B cell (primary cell): ENCODE results near the gene PCIF1. TPM values are rescaled to one million over a fixed set of nuclear protein-coding genes. Genes with fewer than 3 reads are reported as not detected.
"Not testable (repeated sequence)": the region's sequence is repeated elsewhere in the genome, so short reads cannot be mapped to it uniquely, and the experiment has no call there.

Experiments
- ATAC-seq: fragments of 200-7000 bp; cut with Tn5 transposase; one replicate; pipeline ENCODE4 v1.10.0; 2021; ENCODE audit warnings: low read depth, mild to moderate bottlenecking, moderate number of reproducible peaks, moderate library complexity
- CTCF ChIA-PET: fragments of 350-600 bp; sonication (Branson Sonifier 250); formaldehyde crosslinking; loops from one replicate; lab custom pipeline; 2021; ENCODE audit warnings: antibody characterized with exemption, inconsistent platforms; lab: Charles Lee
- POLR2A ChIA-PET: fragments of 350-600 bp; sonication (Branson Sonifier 250); formaldehyde crosslinking; loops from one replicate; lab custom pipeline; 2021; ENCODE audit warnings: antibody characterized with exemption; lab: Charles Lee
- DNase-seq: peaks from one replicate; pipeline ENCODE4 v3.0.0; 2013
- H2AFZ ChIP-seq: 2 replicates; pipeline ENCODE4 v1.6.1; 2012; ENCODE audit warnings: mild to moderate bottlenecking, low read depth, low read length; ENCODE audit not compliant: insufficient read depth, poor library complexity, severe bottlenecking
- H3K27ac ChIP-seq, 2 donors: 1 replicate in 1 of 2; 2 replicates in 1 of 2; pipeline ENCODE4 v1.5.1; 2012 to 2013; ENCODE audit warnings: low read length in 2 of 2, mild to moderate bottlenecking in 2 of 2, moderate library complexity in 1 of 2
- H3K27me3 ChIP-seq, 4 experiments: fragments of 200-600 bp in 1 of 4; sonication (generic) in 1 of 4; replicated peaks in 1 of 4; 1 replicate in 2 of 4; 2 replicates in 2 of 4; pipeline versions ENCODE4 v1.6.1 to v1.7.0; 2013 to 2016; ENCODE audit warnings: low read length in 3 of 4, mild to moderate bottlenecking in 2 of 4, mixed read lengths in 1 of 4, moderate library complexity in 1 of 4; ENCODE audit not compliant: insufficient read depth in 4 of 4, control insufficient read depth in 3 of 4; ENCODE audit errors: control extremely low read depth in 1 of 4
- H3K36me3 ChIP-seq, 2 experiments: replicated peaks in 1 of 2; 1 replicate in 1 of 2; 2 replicates in 1 of 2; pipeline versions ENCODE4 v1.6.1 to v1.7.1; 2013; ENCODE audit warnings: low read length in 1 of 2; ENCODE audit not compliant: insufficient read depth in 2 of 2, control insufficient read depth in 1 of 2; ENCODE audit errors: control extremely low read depth in 1 of 2, extremely low read depth in 1 of 2
- H3K4me1 ChIP-seq, 2 donors: fragments of 200-600 bp in 1 of 2; sonication (generic) in 1 of 2; 1 replicate in 1 of 2; 2 replicates in 1 of 2; pipeline versions ENCODE4 v1.5.1 to v1.6.1; 2013 to 2017; ENCODE audit warnings: low read length in 2 of 2; ENCODE audit not compliant: control insufficient read depth in 2 of 2, insufficient read depth in 2 of 2
- H3K4me2 ChIP-seq: replicated peaks from 2 replicates; pipeline ENCODE3; 2012; ENCODE audit warnings: mild to moderate bottlenecking, low read depth, low read length; ENCODE audit not compliant: poor library complexity, severe bottlenecking
- H3K4me3 ChIP-seq, 5 experiments: fragments of 200-600 bp in 1 of 5; sonication (generic) in 1 of 5; 1 replicate in 3 of 5; 2 replicates in 2 of 5; pipeline versions ENCODE4 v1.5.1 to v1.7.0; 2011 to 2016; ENCODE audit warnings: low read length in 4 of 5, mild to moderate bottlenecking in 4 of 5, low read depth in 2 of 5, control low read depth in 1 of 5, moderate library complexity in 1 of 5; ENCODE audit not compliant: insufficient read depth in 1 of 5; ENCODE audit errors: control extremely low read depth in 1 of 5, extremely low read depth in 1 of 5
- H3K79me2 ChIP-seq: fragments of 200-600 bp; sonication (generic); one replicate; pipeline ENCODE4 v1.6.0; 2016; ENCODE audit warnings: low read length; ENCODE audit not compliant: control insufficient read depth, insufficient read depth
- H3K9ac ChIP-seq: fragments of 200-600 bp; sonication (generic); 2 replicates; pipeline ENCODE4 v1.6.1; 2017; ENCODE audit warnings: mild to moderate bottlenecking, low read length, moderate library complexity
- H3K9me3 ChIP-seq, 3 donors: one replicate each; pipeline versions ENCODE4 v1.6.1 to v1.7.1; 2013; ENCODE audit warnings: low read length in 2 of 3; ENCODE audit not compliant: control insufficient read depth in 2 of 3, insufficient read depth in 1 of 3; ENCODE audit errors: control extremely low read depth in 1 of 3
- H4K20me1 ChIP-seq: 2 replicates; pipeline ENCODE4 v1.6.0; 2012; ENCODE audit warnings: mild to moderate bottlenecking, low read length; ENCODE audit not compliant: insufficient read depth, control insufficient read depth, poor library complexity, severe bottlenecking
- H3K27ac Mint-ChIP-seq: one replicate; pipeline ENCODE4 v1.8.0; 2021; ENCODE audit warnings: mixed read lengths
- H3K27me3 Mint-ChIP-seq: one replicate; pipeline ENCODE4 v1.8.0; 2021; ENCODE audit warnings: mixed read lengths
- H3K4me1 Mint-ChIP-seq: one replicate; pipeline ENCODE4 v1.8.0; 2021; ENCODE audit warnings: mixed read lengths
- H3K4me3 Mint-ChIP-seq: one replicate; pipeline ENCODE4 v1.8.0; 2021; ENCODE audit warnings: mixed read lengths
- H3K9me3 Mint-ChIP-seq: one replicate; pipeline ENCODE4 v1.8.0; 2022; ENCODE audit warnings: mixed read lengths; ENCODE audit not compliant: insufficient read depth
- CTCF ChIP-seq: fragments of 200-600 bp; IDR thresholded peaks from one replicate; pipeline ENCODE4 v1.8.0; 2022; ENCODE audit warnings: antibody characterized with exemption, mild to moderate bottlenecking
- EZH2 ChIP-seq: IDR thresholded peaks from 2 replicates; pipeline ENCODE4 v1.6.1; 2012; ENCODE audit warnings: borderline replicate concordance, low read depth, mild to moderate bottlenecking, moderate library complexity, low read length; ENCODE audit not compliant: insufficient read depth, poor library complexity, severe bottlenecking
- WGBS: methylation state at CpG from one replicate; pipeline ENCODE4 v1.1.5; 2013; ENCODE audit warnings: missing lambda C conversion rate; ENCODE audit not compliant: insufficient coverage; 5-methylcytosine and 5-hydroxymethylcytosine counted together
- intact Hi-C: fragments of 100-400 bp; cut with micrococcal nuclease; formaldehyde crosslinking; loops from one replicate; pipeline ENCODE4 v1.10.0; 2022
- polyA plus RNA-seq: library from polyadenylated mRNA; depleted of rRNA; stranded (reverse); fragments of >200 nt; gene quantifications from 2 replicates; pipeline ENCODE4 v1.2.3, GENCODE V29; 2012
- total RNA-seq, 2 donors: library from RNA; stranded (reverse); fragments of 120-200 nt in 1 of 2; gene quantifications; 1 replicate in 1 of 2; 2 replicates in 1 of 2; pipeline versions ENCODE4 v1.2.3 to v1.2.4, GENCODE V29; 2013 to 2022

Gene PCIF1
- total and polyA plus RNA-seq, 2 donors (not counting 1 experiment from before 2014, with no cell fraction given): 74.2 to 79.2 TPM

DNA sequence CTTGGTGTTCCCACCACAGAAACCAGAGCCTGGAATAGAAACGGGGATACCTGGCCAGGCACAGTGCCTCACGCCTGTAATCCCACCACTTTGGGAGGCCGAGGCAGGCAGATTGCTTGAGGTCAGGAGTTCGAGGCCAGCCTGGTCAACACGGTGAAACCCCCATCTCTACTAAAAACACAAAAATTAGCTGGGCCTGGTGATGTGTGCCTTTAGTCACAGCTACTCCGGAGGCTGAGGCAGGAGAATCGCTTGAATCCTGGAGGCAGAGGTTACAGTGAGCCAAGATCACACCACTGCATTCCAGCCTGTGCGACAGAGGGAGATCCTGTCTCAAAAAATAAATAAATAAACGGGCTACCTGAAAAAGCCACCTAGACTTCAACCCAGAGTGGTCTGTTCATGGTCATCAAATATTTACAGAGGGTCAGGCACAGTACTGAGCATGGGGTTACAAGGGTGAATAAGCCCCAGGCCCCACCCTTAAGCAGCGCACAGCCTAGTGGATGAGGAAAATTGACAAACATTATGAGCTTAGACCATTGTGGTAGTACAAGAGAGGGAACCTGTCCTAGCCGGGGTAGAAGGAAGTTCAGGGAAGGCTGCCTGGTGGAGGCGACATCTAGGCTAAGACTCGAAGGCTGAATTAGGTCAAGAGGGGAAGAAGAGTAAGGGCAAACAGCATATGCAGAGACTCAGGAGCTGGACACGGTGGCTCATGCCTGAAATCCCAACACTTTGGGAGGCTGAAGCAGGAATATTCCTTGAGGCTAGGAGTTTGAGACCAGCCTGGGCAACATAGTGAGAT lies 7.2 kb upstream of the PCIF1 start:
- H3K4me3 ChIP-seq: no peak overlapping the region
- DNase-seq (no peak), ATAC-seq (no peak)
- H3K9me3 ChIP-seq: no peaks in the 10 kb centered on the region
- no peaks in the 10 kb centered on the region for H3K9me3 Mint-ChIP-seq
- no peaks in the 10 kb centered on the region for H3K4me1 ChIP-seq
- ChIA-PET CTCF (interaction anchor here (0.9 kb wide), 1 partner anchor 11 kb away, joined by 3 read pairs; no protein-coding TSS in a partner anchor), POLR2A (no interaction called here)
- no peak overlapping the region for H3K27ac Mint-ChIP-seq
- no peaks in the 10 kb centered on the region for H4K20me1 ChIP-seq
- no peaks in the 10 kb centered on the region for H3K27me3 ChIP-seq
- no peak overlapping the region for H3K9ac ChIP-seq
- no peak overlapping the region for H3K27ac ChIP-seq
- TF ChIP-seq CTCF (no peak), EZH2 (no peak)
- H3K4me2 ChIP-seq: no peak overlapping the region
- H3K79me2 ChIP-seq: no peaks in the 10 kb centered on the region
- WGBS: 94% methylated on average over 13 of the region's 14 CpGs
- no peak overlapping the region for H2AFZ ChIP-seq
- no peaks in the 10 kb centered on the region for H3K27me3 Mint-ChIP-seq
- H3K4me1 Mint-ChIP-seq: no peaks in the 10 kb centered on the region
- intact Hi-C loops: no loop called here
- no peak overlapping the region for H3K4me3 Mint-ChIP-seq
- no peaks in the 10 kb centered on the region for H3K36me3 ChIP-seq

DNA sequence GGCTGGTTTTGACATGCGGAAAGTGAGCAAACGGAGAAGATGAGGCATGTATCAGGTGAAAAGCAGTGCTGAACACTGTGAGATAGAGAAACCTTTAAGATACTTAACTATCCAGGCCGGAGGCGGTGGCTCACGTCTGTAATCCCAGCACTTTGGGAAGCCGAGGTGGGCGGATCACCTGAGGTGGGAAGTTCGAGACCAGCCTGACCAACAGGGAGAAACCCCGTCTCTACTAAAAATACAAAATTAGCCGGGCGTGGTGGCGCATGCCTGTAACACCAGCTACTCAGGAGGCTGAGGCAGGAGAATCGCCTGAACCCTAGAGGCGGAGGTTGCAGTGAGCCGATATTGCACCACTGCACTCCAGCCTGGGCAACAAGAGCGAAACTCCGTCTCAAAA lies 2.8 kb upstream of the PCIF1 start:
- H3K4me1 Mint-ChIP-seq: peaks cover 15% of the 10 kb centered on the region
- H3K27ac ChIP-seq, H3K27ac Mint-ChIP-seq, H3K4me3 ChIP-seq, CTCF ChIA-PET, H2AFZ ChIP-seq, H3K27me3 Mint-ChIP-seq, POLR2A ChIA-PET, H3K36me3 ChIP-seq, DNase-seq, H4K20me1 ChIP-seq, H3K4me2 ChIP-seq, H3K9me3 Mint-ChIP-seq, H3K4me3 Mint-ChIP-seq, ATAC-seq, H3K9ac ChIP-seq, intact Hi-C loops, H3K27me3 ChIP-seq, H3K9me3 ChIP-seq: not testable (repeated sequence)
- Histone ChIP-seq H3K4me1 (peaks cover 12 to 15% of the 10 kb centered on the region in 2 donors), H3K79me2 (peaks cover 20% of the 10 kb centered on the region)
- WGBS: 95% methylated on average over 17 of the region's 17 CpGs
